Stimulated activated naive CD4-positive, alpha-beta T cell treated with Interleukin-2 at 50 U/mL for 16 hours (primary cell): Measurements from ENCODE around the gene MFSD12.
"Not testable (repeated sequence)": the region's sequence is repeated elsewhere in the genome, so short reads cannot be mapped to it uniquely, and the experiment has no call there.

Experiments
- DNase-seq: peaks from one replicate; lab custom pipeline; 2025; lab: John Stamatoyannopoulos, UW

The MFSD12 gene

DNA sequence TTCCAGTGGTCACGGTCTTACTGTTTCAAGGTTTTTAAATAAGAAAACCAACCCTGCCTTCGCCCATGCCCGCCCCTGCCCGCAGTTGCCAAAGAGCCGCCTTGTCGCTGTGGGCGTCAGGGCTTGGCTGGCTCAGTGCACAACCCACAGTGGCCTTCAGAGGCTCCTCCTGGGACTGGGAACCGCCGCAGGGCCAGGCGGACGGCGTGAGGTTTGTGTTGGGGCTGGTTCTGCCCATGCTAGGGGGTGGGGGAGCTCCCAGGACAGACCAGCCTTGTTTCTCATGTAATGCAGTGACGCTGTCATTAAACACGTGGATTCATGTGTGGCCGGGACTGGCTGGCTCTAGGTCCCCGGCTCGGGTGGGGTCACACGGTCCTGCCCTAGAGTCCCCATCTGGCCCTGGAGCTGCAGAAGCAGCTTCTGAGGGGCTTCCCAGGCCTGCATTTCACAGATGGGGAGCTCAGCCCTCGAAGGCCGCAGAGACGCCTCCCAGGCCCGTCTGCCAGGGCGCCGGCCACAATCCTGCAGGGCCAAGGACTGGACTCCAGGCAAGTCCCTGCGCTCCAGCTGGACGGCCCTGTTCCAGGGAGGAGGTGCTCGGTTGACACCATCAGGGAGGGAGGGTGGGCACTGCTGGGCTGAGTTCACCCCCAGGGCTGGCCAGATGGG lies 20.8 kb downstream of the MFSD12 start:
- DNase-seq, result no peak

DNA sequence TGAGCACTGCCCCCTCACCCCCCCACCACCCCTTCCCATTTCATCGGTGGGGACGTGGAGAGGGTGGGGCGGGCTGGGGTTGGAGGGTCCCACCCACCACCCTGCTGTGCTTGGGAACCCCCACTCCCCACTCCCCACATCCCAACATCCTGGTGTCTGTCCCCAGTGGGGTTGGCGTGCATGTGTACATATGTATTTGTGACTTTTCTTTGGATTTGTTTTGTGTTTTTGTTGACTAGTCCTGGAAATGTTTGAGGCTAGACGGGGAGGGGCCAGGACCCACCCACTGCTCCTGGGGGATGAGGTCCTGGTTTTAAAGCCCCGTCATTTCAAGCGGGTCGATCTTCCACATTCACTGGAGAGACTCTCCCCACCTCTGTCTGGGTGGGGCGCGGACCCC lies 21.4 kb downstream of the MFSD12 start:
- no peak for DNase-seq

DNA sequence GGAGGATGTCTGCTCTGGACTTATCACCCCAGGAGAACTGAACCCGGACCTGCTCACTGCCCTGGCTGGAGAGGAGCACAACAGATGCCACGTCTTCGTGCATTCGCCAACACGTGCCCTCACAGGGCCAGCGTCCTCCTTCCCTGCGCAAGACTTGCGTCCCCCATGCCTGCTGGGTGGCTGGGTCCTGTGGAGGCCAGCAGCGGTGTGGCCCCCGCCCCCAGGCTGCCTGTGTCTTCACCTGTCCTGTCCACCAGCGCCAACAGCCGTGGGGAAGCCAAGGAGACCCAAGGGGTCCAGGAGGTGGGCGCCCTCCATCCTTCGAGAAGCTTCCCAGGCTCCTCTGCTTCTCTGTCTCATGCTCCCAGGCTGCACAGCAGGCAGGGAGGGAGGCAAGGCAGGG lies 21.8 kb downstream of the MFSD12 start:
- no peak for DNase-seq

DNA sequence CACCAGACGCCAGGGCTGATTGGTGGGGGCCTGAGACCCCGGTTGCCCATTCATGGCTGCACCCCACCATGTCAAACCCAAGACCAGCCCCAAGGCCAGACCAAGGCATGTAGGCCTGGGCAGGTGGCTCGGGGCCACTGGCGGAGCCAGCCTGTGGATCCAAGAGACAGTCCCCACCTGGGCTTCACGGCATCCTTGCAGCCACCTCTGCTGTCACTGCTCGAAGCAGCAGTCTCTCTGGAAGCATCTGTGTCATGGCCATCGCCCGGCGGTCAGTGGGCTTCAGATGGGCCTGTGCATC lies 22.2 kb downstream of the MFSD12 start:
- DNase-seq, result no peak

DNA sequence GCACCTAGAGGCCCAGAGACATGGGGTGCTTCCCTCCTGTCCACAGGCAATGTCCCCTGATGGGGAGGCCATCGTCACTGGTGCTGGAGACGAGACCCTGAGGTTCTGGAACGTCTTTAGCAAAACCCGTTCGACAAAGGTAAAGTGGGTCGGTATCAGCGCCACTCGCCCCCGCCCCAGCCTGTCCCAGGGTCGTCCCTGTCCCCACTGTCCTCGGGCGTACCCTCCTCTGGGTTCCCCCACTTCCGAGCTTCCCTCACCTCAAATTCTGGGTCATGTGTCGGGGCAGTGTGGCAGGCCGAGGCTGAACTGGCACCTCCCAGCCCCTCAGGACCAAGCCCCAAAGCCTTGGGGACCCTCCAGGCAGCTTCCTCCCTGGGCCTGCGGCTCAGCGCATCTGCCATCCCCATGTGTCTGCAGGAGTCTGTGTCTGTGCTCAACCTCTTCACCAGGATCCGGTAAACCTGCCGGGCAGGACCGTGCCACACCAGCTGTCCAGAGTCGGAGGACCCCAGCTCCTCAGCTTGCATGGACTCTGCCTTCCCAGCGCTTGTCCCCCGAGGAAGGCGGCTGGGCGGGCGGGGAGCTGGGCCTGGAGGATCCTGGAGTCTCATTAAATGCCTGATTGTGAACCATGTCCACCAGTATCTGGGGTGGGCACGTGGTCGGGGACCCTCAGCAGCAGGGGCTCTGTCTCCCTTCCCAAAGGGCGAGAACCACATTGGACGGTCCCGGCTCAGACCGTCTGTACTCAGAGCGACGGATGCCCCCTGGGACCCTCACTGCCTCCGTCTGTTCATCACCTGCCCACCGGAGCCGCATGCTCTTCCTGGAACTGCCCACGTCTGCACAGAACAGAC lies 22.8 kb downstream of the MFSD12 start:
- no peak for DNase-seq

DNA sequence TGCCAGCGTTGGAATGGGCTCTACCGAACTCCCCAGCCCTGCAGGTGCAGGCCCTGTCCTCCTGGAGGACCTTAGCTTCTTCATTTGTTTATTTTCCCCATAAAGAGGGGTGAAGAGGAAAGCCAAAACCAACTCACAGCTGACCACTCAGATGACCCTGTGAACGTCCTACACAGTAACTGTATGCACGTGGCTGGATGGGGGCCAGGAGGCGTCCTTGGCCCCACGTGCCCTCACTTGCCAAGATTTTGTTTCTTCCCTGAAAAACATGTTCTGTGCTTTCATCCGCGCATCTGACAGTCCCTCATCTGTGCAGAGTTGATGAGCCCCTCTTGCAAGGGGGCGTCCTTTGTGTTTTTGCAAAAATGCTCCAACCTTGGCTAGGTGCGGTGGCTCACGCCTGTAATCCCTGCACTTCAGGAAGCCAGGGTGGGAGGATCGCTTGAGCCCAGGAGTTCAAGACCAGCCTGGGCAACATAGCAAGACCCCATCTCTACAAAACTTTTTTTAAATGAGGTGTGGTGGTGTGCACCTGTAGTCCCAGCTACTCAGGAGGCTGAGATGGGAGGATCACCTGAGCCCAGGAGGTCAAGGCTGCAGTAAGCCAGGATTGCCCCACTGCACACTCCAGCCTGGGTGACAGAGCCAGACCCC lies 23.7 kb downstream of the MFSD12 start:
- no peak for DNase-seq

DNA sequence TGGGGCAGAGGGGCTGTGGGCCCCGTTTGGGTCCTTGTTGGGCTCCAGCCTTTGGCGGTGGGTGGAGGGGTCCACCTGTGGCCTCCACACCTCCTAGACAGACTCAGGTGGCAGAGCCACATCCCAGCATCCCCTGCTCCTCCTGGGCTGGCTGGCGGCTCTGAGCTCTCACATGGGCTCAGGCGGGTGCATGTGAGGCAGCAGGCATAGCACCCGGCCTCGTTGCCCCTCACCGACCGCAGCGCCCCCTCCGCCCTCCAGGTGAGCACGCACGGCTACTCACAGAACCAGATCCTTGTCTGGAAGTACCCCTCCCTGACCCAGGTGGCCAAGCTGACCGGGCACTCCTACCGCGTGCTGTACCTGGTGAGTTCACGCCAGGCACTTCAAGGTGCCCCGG lies 24.4 kb downstream of the MFSD12 start:
- DNase-seq, result no peak

DNA sequence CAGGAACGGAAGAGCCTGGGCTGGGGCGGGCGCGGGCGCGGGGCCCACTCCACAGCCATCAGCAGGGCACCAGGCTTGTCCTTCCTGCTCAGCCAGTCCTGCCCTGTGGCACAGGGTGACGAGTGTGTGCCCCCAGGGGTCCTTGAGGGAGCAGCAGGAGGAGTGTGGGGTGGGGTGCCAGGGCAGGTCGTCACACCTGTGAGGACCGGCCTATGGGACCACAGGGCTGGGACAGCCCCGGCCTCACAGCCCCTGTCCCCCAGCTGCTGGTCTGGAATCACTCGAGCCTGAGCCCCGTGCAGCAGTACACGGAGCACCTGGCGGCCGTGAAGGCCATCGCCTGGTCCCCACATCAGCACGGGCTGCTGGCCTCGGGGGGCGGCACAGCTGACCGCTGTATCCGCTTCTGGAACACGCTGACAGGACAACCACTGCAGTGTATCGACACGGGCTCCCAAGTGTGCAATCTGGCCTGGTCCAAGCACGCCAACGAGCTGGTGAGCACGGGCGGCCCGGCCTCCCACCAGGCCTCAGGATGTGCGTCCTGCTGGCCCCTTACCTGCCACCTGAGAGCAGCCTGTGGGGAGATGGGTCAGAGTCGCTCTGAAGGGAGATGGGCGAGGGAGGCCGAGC lies 25.1 kb downstream of the MFSD12 start:
- DNase-seq, result no peak

DNA sequence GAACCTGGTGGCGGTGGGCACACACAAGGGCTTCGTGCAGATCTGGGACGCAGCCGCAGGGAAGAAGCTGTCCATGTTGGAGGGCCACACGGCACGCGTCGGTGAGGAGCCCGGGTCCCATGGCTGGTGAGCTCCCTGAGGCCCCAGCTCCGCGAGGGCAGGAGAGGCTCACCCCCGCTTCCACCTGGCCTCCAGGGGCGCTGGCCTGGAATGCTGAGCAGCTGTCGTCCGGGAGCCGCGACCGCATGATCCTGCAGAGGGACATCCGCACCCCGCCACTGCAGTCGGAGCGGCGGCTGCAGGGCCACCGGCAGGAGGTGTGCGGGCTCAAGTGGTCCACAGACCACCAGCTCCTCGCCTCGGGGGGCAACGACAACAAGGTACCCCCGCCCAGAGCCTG lies 25.7 kb downstream of the MFSD12 start:
- no peak for DNase-seq

DNA sequence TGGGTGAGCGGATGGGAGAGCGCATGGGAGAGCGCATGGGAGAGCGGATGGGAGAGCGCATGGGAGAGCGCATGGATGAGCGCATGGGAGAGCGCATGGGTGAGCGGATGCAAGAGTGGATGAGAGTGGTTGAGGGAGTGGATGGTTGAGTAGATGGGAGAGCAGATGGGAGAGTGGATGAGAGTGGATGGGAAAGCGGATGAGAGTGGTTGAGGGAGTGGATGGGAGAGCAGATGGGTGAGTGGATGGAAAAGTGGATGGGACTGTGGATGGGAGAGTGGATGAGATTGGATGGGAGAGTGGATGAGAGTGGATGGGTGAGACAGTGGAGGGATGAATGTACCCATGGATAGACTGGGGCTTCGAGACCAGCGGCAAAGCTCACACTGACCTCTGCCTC lies 27.0 kb downstream of the MFSD12 start:
- DNase-seq, result no peak

DNA sequence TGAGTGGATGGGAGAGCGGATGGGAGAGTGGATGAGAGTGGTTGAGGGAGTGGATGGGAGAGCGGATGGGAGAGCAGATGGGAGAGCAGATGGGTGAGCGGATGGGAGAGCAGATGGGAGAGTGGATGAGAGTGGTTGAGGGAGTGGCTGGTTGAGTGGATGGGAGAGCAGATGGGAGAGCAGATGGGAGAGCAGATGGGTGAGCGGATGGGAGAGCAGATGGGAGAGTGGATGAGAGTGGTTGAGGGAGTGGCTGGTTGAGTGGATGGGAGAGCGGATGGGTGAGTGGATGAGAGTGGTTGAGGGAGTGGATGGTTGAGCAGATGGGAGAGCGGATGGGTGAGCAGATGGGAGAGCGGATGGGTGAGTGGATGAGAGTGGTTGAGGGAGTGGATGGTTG lies 28.1 kb downstream of the MFSD12 start:
- not testable (repeated sequence) for DNase-seq

DNA sequence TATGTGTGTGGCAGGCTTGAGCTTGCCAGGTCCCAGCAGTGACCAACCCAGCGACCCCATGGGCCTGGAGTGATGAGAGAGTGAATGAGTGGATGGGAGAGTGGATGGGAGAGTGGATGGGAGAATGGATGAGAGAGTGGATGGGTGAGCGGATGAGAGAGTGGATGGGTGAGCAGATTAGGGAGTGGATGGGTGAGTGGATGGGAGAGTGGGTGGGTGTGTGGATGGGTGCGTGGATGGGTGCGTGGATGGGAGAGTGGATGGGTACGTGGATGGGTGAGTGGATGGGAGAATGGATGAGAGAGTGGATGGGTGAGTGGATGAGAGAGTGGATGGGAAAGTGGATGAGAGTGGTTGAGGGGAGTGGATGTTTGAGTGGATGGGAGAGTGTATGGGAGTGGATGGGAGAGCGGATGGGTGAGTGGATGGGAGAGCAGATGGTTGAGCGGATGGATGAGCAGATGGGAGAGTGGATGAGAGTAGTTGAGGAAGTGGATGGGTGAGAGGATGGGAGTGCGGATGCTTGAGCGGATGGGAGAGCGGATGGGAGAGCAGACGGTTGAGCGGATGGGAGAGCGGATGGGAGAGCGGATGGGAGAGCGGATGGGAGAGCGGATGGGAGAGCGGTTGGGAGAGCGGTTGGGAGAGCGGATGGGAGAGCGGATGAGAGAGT lies 28.7 kb downstream of the MFSD12 start:
- DNase-seq, result no peak

DNA sequence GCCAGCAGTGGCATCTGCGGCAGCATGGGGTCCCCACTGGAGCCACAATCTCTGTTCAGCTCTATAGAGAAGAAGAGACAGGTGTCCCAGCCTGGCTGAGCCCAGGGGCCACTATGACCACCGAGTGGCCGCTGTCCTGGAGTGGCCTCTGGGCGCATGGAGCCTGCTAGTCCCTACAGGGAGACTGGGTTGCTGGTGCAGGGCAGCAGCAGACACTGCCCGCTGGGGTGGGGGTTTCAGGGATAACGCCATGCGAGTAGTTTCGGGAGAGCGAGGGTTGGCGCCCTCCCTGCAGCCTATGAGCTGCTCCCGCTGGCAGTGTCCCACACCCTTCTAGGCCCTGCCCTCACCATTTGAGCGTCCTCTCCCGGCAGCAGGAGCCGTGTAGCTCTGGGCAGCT lies 29.3 kb downstream of the MFSD12 start:
- DNase-seq, result no peak

DNA sequence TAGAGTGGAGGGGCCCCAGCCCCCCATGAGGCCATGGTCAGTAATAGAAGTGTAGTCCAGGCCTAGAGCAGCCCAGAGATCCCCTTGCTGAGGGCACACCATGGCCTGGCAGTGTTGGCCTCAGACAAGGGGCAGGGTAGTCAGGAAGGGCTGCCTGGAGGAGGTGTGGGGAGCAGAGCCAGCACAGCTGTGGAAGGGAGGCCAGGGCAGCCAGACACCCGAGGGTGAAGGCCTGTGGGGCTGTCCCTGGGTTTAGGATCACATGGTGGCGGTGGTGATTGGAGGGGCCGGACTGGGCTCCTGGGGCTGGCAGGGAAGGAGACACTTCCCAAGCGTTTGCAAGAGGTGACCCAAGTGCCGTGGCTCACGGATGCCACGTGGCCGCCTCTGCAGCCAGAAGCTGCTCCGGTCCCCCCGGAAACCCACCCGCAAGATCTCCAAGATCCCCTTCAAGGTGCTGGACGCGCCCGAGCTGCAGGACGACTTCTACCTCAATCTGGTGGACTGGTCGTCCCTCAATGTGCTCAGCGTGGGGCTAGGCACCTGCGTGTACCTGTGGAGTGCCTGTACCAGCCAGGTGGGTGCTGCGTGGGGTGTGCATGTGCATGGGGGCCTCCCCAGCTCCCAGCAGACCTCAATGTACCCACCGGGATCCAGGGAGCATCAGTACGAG lies 30.0 kb downstream of the MFSD12 start:
- no peak for DNase-seq

DNA sequence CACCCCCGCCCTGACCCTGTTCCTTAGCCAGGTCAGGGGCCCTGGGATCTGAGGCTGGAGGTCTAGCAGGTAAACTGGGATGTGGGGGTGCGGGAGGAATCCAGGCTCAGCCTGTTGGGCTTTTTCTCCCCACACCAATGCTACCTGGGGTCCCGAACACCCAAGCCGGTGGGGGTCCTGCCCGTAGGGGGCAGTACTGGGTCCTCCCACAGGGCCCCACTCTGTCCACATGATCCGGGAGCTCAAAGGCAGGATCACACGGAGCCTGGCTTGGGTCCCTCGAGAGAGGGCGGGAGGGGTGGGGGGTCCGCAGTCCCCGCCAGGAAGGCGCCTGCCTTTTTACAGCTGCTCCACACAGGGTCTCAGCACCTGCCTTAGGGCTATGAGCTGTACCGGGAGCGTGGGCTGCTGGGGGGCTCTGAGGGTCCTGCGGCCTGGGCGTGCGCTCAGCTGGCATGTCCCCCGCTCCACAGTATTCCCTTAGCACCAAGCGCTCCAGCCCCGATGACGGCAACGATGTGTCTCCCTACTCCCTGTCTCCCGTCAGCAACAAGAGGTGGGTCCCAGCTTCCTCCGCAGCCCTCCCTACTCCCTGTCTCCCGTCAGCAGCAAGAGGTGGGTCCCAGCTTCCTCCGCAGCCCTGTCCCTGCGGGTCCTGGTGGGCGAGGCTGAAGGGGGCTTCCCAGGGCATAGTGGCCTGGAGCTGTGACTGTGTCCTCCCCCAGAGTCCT lies 30.7 kb downstream of the MFSD12 start:
- DNase-seq, result no peak

DNA sequence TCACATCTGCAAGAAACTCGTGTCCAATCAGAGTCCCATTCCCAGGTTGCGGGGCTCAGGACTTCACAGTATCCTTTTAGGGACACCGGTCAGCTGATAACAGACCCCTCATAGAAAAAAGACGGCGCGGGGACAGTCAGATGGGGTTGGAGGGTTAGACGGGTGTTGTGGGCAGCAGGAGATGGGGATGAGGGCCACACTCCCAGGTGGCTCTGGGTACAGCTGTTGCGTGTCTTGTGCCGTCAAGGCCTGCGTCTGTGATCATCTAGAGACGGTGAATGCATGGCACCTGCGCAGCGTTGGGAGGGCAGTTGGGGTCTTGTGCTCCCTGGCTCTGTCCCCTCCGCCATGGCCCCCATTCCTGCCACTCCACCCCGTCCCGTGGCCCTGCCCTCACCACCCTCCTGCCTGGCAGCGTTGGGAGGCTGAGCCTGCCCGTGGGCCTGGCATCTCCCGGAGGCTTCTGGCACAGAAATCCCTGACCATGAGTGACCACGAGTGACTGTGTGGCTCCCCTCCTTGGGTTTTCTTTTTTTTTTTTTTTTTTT lies 32.4 kb downstream of the MFSD12 start:
- DNase-seq, result no peak

DNA sequence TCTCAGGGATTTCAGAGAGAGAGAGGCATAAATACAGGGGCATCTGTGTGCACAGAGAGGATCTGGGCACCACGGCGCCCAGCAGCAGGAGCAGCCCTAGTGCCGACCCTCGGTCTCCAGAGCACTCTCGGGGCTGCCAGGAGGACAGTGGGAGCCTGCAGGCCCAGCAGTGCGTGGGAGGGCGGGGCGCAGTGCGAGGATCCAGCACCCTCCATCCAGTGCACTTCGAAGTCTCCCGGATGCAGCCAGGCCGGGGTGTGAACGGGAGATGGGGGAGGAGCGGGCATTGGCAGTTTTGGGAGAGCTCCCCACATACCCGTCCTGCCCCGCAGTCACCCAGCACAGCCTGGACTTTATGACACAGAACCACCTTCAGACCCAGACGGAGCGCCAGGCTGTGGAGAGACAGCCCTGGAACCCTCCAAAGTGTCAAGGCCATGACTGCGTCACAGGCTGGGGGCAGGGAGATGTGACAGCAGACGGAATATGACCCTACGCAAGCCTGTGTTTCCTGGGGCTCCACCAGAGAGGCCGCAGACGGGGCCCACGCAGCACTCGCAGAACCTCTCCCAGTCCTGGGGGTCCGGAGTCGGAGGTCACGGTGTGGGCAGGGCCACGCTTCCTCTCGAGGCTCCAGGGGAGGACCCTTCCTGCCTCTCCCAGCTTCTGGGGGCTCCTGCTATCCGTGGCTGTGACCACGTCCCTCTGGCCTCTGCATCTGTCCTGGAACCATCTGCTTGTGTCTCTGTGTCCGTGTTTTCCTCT lies 33.1 kb downstream of the MFSD12 start:
- no peak for DNase-seq

DNA sequence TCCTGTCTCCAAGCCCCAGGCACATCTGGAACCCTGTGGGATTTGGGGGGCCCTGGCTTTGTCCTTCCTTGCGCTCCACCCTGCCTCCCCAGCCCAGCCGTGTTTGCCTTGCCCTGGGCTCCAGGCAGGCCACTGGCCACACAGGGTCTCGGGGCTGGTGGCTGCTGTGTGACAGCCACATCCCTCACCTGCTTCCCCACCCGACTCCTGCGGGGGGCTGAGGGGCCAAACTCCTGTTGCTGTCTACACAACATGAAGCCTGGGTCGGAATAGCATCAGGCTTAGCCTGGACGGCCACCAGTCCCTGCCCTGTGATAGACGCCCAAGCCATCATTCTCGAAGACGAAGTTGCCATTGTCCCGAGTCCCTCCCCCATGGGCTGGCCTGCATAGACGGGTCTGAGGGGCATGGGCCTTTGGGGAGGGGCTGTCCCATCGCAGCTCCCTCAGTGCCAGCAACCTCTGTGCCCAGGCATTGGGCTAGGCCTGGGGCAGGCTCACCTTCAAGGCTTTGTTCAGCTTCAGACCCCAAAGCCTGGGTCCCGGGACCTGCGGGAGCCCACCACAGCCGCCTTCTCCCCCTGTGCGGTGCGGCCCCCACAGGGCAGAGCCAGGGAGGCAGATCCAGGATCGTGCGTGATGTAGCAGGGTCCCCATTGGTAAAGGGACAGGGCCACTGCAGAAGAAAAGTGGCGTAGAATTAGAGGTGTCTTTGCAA lies 33.9 kb downstream of the MFSD12 start:
- no peak for DNase-seq
